ENCODE results near the gene SLC24A3.

DNA sequence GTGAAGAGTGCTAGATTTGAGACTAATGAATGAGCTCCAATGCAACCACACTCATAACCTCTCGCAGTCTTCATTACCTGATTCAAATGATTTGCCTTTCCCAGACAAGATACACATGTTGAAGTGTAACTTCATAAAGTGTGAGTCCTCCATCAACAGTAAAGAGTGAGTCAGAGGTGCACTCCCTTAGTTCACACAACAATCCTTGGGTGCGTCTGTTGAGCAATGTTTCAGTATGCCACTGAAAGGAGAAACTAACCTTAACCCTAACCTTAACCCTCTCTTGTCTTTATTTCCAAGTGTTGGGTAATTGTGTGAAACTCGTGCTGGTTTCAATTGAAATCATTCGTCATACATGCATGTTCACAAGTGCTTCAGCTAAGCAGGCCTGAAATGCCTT, 524.6 kb downstream of the SLC24A3 start:
- TF ChIP-seq, protein P1, sequence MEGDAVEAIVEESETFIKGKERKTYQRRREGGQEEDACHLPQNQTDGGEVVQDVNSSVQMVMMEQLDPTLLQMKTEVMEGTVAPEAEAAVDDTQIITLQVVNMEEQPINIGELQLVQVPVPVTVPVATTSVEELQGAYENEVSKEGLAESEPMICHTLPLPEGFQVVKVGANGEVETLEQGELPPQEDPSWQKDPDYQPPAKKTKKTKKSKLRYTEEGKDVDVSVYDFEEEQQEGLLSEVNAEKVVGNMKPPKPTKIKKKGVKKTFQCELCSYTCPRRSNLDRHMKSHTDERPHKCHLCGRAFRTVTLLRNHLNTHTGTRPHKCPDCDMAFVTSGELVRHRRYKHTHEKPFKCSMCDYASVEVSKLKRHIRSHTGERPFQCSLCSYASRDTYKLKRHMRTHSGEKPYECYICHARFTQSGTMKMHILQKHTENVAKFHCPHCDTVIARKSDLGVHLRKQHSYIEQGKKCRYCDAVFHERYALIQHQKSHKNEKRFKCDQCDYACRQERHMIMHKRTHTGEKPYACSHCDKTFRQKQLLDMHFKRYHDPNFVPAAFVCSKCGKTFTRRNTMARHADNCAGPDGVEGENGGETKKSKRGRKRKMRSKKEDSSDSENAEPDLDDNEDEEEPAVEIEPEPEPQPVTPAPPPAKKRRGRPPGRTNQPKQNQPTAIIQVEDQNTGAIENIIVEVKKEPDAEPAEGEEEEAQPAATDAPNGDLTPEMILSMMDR (conservative IDR thresholded peaks at IDR 0.05; ENCODE audit: low read length) = no peak
- no peak for TF ChIP-seq EZH2phosphoT487 (IDR thresholded peaks at IDR 0.05; ENCODE audit: borderline replicate concordance)
